NCI-H446 treated with DMSO at 0.1 percent for 48 hours (cell line): ENCODE results near the gene HOATZ.

Experiments used
- DNase-seq: peaks from one replicate; lab custom pipeline; 2025; lab: John Stamatoyannopoulos, UW

HOATZ gene

DNA sequence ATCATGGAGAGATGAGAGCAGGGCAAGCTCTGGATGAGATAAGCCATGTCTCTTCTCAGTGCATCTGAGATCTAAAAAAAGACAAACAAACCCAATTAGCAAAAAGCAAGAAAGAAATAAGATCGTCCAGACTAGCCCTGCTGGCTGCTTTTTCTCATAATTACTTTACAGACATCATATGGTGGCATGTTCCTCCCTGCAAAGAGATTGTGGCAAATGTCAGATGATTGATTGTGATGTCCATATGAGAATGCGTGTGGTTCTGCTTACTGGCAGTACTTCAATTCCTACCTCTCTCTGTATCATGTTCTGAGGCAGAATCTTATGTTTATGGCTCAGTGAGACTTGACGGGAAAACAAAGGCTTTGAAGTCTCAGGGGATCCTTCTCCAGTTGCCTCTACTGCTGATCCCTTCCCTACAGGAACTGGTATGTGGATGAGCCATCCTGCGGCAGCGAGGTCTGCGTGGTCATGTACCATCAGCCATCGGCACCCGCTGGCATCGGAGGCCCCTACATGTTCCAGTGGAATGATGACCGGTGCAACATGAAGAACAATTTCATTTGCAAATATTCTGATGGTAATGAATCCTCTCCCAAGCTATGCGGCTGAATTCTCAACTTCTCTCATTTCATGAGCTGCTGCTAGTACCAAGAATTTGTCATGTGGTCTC is 34.8 kb downstream of the HOATZ start:
- no peak for DNase-seq

DNA sequence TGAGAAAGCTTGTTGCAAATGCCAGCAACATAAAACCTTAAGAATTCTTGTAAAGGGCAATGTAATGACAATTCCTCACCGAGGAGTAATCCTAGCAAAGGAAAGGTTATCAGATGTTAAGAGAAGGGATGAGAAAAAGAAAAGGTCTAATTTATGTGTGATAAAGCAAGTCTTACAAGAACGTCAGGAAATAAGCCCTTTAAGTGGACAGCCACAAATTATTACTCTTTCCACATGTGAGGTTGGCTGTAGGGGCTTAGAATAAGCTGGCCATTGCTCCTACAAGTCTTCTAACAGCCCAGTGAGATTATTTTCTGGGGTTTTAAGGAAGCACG is 35.3 kb downstream of the HOATZ start:
- no peak for DNase-seq

DNA sequence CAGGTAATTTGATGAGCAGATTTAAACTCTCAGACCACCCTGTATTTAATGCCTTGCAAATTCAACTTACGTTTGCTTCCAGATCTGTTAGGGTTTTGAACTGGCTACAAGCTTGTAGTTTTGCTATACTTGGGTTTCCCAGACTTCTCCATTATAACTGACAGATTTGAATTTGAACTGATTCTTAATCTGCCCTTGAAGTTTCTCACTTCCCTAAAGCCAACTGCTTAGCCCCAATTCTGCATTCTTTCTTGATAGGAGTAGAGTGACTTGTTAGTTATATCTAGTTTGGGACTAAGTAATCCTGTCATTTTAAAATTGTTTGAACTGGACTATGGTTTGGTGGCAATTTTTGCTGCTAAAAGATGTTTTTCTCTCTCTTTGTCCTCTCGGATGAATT is 35.7 kb downstream of the HOATZ start:
- DNase-seq: no peak

DNA sequence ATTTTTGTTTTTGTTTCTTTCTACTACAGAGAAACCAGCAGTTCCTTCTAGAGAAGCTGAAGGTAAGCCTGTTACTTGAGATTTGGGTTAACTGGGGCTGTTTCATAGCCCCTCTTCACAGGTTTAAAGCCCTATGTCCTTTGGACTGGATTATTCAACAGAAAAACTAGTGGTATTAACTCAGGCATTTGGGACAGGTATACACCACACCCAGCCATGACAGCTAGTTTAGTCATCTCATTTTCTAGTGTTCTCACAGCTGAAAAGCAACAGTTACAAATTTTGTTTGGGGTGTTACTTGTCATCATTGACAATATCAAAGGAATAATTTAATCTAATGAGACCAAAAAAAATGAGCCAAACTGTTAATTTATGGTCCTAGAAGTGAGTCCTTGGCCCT is 40.0 kb downstream of the HOATZ start:
- no peak for DNase-seq

DNA sequence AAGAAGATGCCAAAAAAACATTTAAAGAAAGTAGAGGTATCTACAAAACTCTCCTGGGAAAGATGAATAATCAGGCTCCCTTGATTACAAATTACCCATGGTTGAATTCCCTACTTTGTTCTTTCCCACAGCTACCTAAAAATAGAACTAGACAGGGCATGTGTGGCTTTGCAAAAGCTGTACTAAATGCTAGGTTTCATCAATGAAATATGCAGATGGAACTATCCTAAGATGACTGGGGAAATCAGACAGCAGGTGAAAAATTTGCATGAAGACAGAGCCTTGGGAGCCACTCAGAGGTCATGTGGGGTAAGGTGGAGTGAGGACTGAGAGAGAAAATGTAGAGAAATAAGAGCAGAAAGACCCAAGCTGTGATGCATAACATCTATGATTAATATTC is 40.7 kb downstream of the HOATZ start:
- no peak for DNase-seq

DNA sequence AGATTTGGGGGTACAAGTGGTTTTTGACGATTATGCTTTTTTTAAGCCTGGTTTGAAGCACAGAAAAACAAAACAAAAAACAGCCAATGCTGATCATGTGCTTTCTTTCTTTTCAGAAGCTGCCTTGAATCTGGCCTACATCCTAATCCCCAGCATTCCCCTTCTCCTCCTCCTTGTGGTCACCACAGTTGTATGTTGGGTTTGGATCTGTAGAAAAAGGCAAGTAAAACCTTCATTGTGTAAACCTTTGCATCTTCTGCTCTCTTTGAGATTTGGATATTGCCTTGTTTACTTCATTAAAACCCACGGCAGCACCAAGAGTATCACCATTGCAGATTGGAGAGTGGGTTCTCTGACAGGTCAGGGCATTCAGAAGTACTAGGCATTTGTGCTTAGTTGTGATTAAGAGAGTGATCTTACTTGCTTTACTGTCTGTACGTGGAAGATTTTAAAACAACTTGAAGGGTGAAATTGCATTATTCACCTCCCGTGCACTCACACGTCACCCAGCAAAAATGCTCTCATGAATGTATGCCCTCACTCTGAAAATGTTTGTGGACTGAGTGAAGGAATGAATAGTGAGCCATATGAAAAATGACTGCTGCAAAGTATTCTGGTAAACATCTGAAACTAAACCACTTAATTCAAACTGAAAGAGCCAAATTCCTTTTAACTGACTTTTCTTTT is 43.0 kb downstream of the HOATZ start:
- no peak for DNase-seq

DNA sequence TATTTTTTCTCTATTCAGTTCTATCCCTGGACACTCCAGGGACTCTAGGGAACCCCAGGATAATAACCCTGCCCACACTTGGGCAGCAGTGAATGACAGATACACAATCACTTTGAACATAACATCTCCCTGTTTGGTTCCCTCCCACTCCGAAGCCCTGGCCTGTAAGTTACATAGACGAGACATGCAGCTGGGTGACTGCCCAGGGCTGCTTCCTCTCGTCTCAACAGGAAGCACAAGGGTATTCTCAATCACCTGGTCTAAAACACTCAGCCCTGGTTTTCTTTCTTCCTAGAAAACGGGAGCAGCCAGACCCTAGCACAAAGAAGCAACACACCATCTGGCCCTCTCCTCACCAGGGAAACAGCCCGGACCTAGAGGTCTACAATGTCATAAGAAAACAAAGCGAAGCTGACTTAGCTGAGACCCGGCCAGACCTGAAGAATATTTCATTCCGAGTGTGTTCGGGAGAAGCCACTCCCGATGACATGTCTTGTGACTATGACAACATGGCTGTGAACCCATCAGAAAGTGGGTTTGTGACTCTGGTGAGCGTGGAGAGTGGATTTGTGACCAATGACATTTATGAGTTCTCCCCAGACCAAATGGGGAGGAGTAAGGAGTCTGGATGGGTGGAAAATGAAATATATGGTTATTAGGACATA is 45.4 kb downstream of the HOATZ start:
- DNase-seq: no peak

DNA sequence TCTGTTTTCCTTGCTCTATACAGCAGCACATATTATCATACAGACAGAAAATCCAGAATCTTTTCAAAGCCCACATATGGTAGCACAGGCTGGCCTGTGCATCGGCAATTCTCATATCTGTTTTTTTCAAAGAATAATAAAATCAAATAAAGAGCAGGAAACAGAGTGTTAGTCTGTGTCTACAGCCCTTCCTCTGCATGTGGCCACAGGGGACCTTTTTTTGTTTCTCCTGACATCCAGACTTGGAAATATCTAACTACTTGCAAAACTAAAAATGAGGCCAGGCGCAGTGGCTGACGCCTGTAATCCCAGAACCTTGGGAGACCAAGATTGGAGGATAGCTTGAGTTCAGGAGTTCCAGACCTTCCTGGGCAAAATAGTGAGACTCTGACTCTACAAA is 46.2 kb downstream of the HOATZ start:
- DNase-seq: no peak

DNA sequence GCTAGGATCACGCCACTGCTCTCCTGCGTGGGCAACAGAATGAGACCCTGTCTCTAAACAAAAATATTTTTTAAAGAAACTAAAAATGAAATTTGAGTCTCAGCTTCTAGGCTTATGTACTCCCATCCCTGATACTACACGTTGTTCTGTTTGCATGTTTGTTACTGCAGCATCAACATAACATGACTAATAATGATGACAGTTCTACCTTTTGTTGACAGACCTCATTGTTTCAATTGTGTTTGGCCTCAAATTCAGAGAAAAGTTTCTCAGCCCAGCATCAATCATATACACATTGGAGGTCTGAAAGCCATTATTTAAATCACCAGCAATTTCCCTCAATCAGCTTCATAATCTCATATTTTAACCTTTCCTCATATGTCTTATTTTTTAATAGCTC is 46.7 kb downstream of the HOATZ start:
- DNase-seq: no peak

DNA sequence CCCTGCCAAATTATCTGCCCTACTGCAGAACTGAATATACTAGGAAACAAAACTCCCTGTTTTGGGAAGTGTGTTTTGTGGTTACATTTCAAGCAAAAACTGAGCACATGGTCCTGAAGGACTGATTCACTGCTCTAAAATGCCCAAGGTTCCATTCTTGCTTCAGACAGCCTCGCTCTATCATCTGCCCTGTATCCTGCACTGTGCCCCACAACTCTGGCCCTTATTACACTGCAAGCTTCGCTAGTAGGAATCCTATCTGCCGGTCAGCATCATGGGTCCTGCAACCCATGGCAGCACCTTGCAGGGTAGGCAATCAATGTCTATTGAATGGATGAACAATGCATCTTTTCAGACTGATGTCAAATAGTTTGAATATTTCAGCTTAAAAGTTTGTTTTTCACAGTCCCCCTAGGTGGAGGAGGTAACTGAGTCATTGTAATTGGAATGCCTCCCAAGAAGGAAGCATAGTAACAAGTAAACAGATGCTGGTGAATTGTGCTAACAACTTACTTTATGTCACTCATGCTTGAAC is 47.3 kb downstream of the HOATZ start:
- no peak for DNase-seq

DNA sequence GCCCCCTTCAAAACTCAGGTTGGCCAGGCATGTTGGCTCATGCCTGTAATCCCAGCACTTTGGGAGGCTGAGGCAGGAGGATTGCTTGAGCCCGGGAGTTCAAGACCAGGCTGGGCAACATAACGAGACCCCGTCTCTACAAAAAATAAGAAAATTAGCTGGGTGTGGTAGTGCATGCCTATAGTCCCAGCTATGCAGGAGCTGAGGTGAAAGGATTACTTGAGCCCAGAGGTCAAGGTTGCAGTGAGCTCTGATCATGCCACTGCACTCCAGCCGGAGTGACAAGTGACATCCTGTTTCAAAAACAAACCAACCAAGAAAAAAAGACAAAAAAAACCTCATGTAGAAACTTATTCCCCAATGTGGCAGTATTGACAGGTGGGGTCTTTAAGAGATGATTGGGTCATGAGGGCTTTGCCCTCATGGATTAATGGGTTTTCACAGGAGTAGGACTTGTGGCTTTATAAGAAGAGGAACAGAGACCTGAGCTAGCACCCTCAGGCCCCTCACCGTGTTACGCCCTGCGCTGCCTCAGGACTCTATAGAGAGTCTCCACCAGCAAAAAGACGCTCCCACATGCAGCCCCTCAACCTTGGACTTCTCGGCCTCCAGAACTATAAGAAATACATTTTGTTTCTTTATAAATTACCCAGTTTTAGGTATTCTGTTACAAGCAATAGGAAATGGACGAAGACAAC is 48.3 kb downstream of the HOATZ start:
- no peak for DNase-seq

DNA sequence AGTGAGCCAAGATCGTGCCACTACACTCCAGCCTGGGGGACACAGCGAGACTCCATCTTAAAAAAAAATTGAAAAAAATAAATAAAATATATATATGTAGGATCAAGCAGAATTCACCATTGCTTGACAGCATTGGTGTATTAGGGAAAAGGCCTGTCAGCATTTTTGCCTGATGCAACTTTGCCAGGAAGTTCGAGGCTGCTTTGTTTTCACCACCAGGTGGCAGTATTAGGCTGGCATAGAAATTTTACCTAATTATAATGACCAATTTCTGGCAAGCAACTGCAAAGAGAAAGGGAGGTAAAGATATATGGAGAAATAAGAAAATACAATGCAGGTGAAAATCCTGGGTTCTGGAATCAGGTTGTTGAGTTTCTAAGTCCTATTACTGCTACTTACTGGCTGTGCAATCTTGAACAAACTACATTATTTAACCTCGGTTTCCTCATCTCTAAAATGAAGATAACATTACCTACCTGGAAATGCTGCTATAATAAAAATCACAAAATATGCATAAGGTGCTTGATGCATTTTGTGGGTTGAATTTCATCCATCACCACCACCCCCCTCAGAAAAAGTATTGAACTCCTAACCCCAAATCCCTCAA is 50.6 kb downstream of the HOATZ start:
- DNase-seq: peak; percentile 49

DNA sequence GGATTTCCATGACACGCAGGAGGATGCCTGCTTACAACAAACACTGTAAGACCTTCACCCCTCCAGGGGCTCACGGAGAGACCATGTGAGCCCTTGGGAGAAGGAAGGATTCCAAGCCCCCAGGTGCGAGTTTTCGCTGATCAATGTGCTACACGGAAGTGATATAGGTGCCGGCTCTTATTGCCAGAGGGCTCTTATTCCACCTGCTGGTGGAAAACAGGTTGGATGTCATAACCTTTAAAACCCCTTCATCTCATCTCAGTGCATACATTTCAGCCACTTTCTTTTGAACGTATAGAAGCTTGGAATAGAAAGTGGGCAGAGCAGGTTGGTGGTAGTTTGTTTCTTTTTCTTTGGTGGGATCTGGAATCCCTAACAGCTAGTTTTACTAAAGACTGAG is 51.7 kb downstream of the HOATZ start:
- no peak for DNase-seq

DNA sequence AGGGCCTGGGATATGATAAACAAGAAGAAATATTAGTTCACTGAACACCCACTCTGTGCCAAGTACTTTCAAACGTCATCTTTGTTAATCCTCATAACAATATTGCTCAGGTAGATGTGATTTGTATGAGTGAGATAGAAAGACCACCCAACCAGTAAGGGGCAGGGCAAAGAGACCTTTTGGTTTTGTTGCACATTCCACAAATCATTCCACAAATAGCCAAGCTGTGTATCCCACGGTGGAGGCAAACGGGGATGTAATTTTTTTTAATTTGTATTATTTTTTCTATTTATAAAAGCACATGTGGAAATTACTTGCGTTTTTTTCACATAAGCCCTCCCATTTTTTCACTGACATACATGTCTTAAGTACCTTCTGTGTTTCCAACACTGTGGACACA is 54.9 kb downstream of the HOATZ start:
- DNase-seq: no peak

DNA sequence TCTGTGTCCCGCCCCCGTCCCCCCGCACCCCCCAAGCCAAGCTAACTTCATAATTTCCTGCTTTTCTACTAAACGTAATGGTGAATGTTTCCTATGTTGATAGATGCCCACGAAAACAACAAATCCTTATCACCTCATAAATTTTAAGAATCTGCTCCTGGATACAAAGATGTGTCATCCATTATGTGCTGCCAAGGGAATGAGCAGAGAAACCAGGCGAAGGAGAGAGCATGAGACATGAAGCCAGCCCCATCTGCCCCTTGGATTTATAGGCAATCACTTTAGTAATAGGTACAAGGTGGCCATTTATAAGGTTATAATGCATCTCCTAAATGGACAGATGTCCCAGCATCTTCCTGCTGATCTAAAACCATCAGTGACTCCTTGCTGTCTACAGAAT is 56.2 kb downstream of the HOATZ start:
- no peak for DNase-seq

DNA sequence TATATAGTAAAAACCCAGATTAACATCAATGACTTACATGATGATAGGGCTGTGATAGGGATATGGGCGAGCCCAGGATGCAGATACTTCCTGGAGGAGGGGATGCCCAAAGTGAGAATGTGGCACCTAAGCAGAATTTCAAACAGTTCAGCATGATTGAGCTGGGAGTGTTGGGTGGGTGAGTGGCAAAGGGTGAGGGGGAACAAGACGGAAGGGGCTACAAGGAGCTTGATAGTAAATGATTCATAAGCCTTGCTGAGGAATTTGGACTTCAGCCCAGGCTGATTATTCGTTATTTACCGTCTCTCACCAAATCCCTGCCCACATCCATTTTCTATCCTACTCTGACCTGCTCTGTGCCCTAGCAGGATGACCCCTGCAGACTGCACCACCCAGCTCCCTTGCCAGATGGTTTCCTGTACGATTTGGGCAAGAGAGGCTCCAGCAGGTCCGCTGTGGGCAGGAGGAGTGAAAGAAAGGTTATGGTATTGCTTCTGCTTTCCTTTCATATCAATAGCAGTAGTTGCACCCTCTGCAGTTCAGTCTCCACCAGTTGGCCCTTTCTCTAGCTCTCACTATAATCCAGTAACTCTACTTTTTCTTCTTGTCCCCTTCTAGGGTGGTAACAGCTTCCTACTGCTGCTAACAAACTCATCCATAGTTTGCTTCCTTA is 57.4 kb downstream of the HOATZ start:
- no peak for DNase-seq

DNA sequence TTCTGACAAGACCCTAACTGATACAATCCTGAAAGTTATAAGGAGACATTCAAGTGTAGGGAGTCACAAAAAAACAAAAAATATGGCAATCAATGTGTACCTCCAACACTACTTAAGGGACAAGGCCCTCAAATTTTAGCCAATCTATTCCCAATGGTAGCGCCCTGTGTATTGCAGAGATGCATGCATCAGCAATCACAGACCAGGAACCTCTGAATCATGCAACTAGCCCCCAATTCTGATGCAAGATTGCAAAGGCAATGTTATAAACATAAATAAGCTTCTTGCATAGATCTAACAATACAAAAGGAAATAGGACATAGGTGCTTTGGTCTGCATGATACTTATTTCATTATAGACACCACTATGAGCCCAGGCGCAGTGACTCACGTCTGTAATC is 58.0 kb downstream of the HOATZ start:
- DNase-seq: no peak

DNA sequence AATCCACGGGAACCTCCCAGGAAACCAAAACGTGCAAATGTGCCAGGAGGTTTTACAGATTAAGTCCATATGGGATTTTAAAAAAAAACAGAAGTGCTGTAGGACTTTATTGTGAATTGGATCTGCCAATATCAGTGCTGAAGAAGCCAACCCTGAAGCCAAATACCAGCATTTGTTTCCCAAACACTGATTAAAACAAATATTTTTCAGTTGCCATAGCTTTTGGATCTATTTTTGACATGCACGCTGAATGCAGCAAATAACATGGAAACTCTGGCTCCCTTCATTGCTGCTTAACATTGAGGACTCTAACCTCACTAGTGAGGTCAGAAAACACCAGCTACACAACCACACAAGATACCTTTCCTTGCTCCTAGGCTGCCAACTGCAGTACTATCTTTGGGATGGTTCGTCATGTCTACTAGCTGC is 59.3 kb downstream of the HOATZ start:
- DNase-seq: no peak

DNA sequence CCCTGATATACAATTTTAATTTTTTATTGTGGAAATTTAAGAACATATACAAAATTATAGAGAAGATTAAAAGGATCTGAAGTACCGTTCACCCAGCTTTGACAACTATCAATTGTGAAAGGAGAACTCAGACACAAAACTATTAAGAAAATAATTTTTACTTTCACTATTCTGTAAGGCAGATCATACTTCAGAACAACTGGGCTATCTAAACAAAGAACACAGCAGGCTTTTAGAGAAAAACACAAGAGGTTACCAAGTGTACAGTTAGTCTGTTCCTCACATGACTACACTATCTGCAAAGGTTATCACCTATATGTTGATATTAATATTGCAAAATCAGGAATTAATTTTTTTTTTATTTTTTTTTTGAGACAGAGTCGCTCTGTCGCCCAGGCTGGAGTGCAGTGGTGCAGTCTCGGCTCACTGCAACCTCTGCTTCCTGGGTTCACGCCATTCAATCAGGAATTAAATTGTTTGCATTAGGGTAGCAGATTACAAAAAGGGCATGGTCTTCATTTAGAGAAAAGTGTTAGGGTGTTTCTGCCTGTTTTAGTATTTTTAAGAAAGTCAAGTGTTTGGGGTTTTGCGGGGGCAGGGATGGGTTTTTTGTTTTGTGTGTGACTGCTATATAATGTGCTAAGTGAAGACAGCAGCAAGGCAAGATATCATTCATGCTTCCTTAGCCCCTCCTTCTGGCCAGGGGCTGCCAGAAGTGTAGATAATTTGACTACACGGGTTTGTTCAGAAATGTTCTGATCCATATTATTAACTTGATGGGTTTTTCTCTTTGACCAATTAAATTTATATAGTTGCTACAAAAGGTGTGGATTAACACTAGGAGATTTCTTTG is 60.0 kb downstream of the HOATZ start:
- no peak for DNase-seq

DNA sequence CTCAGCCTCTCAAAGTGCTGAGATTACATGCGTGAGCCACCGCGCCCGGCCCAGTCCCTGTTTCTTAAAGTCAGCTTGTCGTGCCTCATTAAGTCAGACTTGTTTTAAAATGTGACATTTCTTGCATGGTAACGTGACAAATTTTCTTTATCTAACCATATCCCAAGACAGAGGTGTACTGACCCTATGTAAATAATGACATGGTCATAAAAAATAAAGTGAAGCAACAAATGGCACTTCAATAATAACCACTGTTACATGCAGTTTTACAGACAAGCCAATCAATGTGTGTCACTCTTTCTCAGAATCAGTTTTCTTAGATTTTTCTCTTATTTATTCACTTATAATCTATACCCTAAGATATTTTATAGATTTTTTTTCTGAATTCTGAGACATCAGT is 61.2 kb downstream of the HOATZ start:
- DNase-seq: no peak

DNA sequence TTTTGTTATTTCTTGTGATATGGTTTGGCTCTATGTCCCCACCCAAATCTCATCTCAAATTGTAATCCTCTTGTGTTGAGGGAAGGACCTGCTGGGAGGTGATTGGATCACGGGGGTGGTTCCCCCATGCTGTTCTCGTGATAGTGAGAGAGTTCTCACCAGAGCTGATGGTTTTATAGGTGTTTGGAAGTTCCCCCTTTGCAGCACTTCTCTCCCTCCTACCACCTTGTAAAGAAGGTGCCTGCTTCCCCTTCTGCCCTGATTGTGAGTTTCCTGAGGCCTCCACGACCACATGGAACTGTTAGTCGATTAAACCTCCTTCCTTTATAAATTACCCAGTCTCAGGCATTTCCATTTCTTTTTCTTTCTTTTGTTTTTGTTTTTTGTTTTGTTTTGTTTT is 63.2 kb downstream of the HOATZ start:
- no peak for DNase-seq
